A673 (cell line): ENCODE results near the gene CALU. TPM values are rescaled to one million over a fixed set of nuclear protein-coding genes. Genes with fewer than 3 reads are reported as not detected.
A peak's percentile ranks its signal among the peaks of the same experiment; 100 is the strongest.

Experiments used
- BruUV-seq: library from RNA; stranded (reverse); fragments of 400-500 nt; replicated peaks from 2 replicates; lab custom pipeline; 2021; lab: Mats Ljungman, UMichigan
- CTCF ChIA-PET: fragments of 300-600 bp; sonication (Branson Sonifier 250); formaldehyde crosslinking; loops from one replicate; lab custom pipeline; 2022; ENCODE audit warnings: antibody characterized with exemption; lab: Charles Lee
- POLR2A ChIA-PET: fragments of 300-600 bp; sonication (Branson Sonifier 250); formaldehyde crosslinking; loops from one replicate; lab custom pipeline; 2022; ENCODE audit warnings: antibody characterized with exemption; ENCODE audit not compliant: low non-redundant PET; lab: Charles Lee
- DNase-seq: peaks from one replicate; pipeline ENCODE4 v3.0.0-alpha.2; 2015; ENCODE audit warnings: low spot score
- H3K27ac ChIP-seq: fragments of 200-600 bp; sonication (generic); 2 replicates; pipeline ENCODE4 v1.5.1; 2016; ENCODE audit warnings: mixed run types, low read depth, mild to moderate bottlenecking, mixed read lengths, antibody characterized with exemption, low read length; ENCODE audit not compliant: poor library complexity, severe bottlenecking
- H3K27me3 ChIP-seq: fragments of 200-600 bp; sonication (generic); replicated peaks from 2 replicates; pipeline ENCODE4 v1.6.1; 2017; ENCODE audit warnings: mixed run types, low read depth, mild to moderate bottlenecking, mixed read lengths, antibody characterized with exemption, low read length; ENCODE audit not compliant: insufficient read depth, poor library complexity
- H3K36me3 ChIP-seq: fragments of 200-600 bp; sonication (generic); 2 replicates; pipeline ENCODE4 v1.6.1; 2016; ENCODE audit warnings: mixed run types, mild to moderate bottlenecking, mixed read lengths, antibody characterized with exemption, low read length; ENCODE audit not compliant: insufficient read depth, poor library complexity, severe bottlenecking
- H3K4me1 ChIP-seq: fragments of 200-600 bp; sonication (generic); 2 replicates; pipeline ENCODE4 v1.6.1; 2017; ENCODE audit warnings: mixed run types, mild to moderate bottlenecking, mixed read lengths, antibody characterized with exemption, low read length; ENCODE audit not compliant: insufficient read depth, poor library complexity, severe bottlenecking
- H3K4me3 ChIP-seq: fragments of 200-600 bp; sonication (generic); 2 replicates; pipeline ENCODE4 v1.5.1; 2016; ENCODE audit warnings: low read depth, mixed run types, mild to moderate bottlenecking, mixed read lengths, low read length; ENCODE audit not compliant: poor library complexity, severe bottlenecking
- H3K9me3 ChIP-seq: fragments of 200-600 bp; sonication (generic); 2 replicates; pipeline ENCODE4 v1.6.1; 2016; ENCODE audit warnings: mixed run types, low read depth, mild to moderate bottlenecking, mixed read lengths, antibody characterized with exemption, low read length; ENCODE audit not compliant: poor library complexity, severe bottlenecking
- EZH2 ChIP-seq: fragments of 200-600 bp; sonication (generic); IDR thresholded peaks from 2 replicates; pipeline ENCODE4 v1.6.1; 2017; ENCODE audit warnings: borderline replicate concordance, low read depth, mild to moderate bottlenecking, mixed read lengths, antibody characterized with exemption, low read length; ENCODE audit not compliant: poor library complexity, severe bottlenecking
- intact Hi-C: fragments of 100-400 bp; cut with micrococcal nuclease; formaldehyde crosslinking; loops from one replicate; pipeline ENCODE4 v1.10.0; 2022; ENCODE audit not compliant: unreplicated experiment
- total RNA-seq: library from RNA; stranded (reverse); gene quantifications from 2 replicates; pipeline ENCODE4 v1.2.3, GENCODE V29; 2021
- TF ChIP-seq, protein P1 (sequence below): fragments of 300-800, 200-600 bp; sonication (generic); conservative IDR thresholded peaks from 2 replicates; pipeline ENCODE4 v1.5.1; 2017; ENCODE audit warnings: low read depth, mild to moderate bottlenecking, antibody characterized with exemption, low read length, moderate library complexity, mixed read lengths

The CALU gene
- total RNA-seq, 1 experiment from 2014 or later: 162 TPM

DNA sequence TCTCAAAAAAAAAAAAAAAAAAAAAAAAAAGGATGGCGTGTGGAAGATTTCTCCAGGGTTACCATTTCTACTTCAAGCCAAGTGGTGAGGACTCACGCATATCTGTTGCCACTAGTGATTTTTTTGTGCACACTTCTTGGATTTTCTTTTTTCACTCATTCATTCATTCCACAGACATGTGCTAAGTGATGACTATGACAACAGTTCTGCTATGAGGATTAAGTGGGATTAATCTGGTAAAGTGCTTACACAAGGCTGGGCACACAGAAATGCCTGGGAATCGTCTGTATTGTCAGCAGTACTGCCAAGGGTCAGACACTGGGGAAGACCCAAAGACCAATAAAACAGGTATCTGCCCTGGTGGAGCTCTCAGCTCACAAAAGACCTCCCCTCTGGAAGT lies 42.7 kb downstream of the CALU start:
- no TSS peak for BruUV-seq
- DNase-seq: no peak
- ChIA-PET POLR2A (no interaction called here), CTCF (no interaction called here)
- TF ChIP-seq, protein P1, sequence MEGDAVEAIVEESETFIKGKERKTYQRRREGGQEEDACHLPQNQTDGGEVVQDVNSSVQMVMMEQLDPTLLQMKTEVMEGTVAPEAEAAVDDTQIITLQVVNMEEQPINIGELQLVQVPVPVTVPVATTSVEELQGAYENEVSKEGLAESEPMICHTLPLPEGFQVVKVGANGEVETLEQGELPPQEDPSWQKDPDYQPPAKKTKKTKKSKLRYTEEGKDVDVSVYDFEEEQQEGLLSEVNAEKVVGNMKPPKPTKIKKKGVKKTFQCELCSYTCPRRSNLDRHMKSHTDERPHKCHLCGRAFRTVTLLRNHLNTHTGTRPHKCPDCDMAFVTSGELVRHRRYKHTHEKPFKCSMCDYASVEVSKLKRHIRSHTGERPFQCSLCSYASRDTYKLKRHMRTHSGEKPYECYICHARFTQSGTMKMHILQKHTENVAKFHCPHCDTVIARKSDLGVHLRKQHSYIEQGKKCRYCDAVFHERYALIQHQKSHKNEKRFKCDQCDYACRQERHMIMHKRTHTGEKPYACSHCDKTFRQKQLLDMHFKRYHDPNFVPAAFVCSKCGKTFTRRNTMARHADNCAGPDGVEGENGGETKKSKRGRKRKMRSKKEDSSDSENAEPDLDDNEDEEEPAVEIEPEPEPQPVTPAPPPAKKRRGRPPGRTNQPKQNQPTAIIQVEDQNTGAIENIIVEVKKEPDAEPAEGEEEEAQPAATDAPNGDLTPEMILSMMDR: no peak
- no peak for TF ChIP-seq EZH2
- Histone ChIP-seq H3K4me3 (no peak overlapping the region), H3K36me3 (no peaks in the 10 kb centered on the region), H3K9me3 (peaks cover 10% of the 10 kb centered on the region), H3K27me3 (no peaks in the 10 kb centered on the region), H3K27ac (no peak overlapping the region), H3K4me1 (no peaks in the 10 kb centered on the region)
- intact Hi-C loops: no loop called here

DNA sequence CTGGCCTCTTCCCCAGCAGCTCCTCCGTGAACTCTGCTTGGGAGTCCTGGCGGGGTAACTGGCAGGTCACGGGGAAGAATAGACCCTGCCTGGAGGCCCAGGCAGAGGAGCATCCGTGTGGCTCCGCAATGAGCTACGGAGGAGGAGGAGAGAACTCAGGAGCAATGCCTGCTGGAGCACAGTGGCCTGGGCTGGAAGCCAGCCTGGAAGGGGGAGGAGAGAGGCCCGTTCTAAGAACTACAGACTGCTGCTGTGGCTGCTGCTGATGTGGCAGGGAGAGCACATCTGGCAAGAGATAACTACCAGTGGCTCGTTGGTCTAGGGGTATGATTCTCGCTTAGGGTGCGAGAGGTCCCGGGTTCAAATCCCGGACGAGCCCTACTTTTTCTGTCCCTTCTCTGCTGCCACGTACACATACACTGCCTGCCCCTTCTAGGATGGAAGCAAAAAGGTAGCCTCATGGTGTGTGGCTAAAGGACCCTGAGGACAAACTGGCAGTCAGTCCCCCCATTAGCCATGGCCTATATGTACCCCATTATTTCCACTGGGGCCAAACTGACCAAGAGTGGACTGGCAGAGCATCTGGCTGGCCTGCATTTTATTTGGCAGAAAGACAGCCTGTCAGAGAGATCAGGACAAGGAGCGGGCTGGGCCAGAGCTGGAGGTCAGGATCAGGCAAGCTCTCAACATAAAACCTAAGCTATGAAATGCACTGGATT lies 44.1 kb downstream of the CALU start:
- TF ChIP-seq EZH2: no peak
- TF ChIP-seq, protein P1: no peak
- Histone ChIP-seq H3K36me3 (no peaks in the 10 kb centered on the region), H3K4me1 (no peaks in the 10 kb centered on the region), H3K4me3 (no peak overlapping the region), H3K9me3 (no peaks in the 10 kb centered on the region), H3K27me3 (peaks cover 5% of the 10 kb centered on the region), H3K27ac (no peak overlapping the region)
- DNase-seq: peak; percentile 66
- no TSS peak for BruUV-seq
- intact Hi-C loops: no loop called here
- ChIA-PET CTCF (no interaction called here), POLR2A (no interaction called here)

DNA sequence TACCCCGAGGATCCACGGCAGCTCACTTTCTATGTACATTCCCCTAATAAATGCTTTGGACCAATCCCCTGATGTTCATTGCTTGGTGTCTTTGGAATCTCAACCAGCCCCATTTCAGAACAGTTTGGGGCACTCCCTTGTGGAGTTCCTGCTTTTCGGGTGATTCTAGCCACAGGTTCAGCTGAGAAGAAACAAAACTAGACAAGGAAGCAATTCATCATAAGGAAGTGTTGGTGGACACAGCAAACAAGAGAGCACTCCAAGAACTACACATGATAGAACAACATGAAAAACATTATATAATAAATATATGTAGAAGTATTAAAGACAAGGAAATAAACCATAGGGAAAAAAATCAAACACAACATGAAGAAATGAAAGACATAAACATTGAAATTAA lies 46.6 kb downstream of the CALU start:
- TF ChIP-seq EZH2: no peak
- TF ChIP-seq, protein P1: no peak
- no peak overlapping the region for H3K4me3 ChIP-seq
- H3K27me3 ChIP-seq: peaks cover 11% of the 10 kb centered on the region
- no peaks in the 10 kb centered on the region for H3K4me1 ChIP-seq
- intact Hi-C loops: no loop called here
- BruUV-seq: no TSS peak
- no peaks in the 10 kb centered on the region for H3K36me3 ChIP-seq
- ChIA-PET CTCF (no interaction called here), POLR2A (no interaction called here)
- H3K9me3 ChIP-seq: no peaks in the 10 kb centered on the region
- DNase-seq: no peak
- no peak overlapping the region for H3K27ac ChIP-seq
